Islet precursor cell (in vitro differentiated cells): ENCODE data around the gene AHI1.
"Not testable (repeated sequence)": the region's sequence is repeated elsewhere in the genome, so short reads cannot be mapped to it uniquely, and the experiment has no call there.

Experiments
- DNase-seq: peaks from one replicate; pipeline ENCODE4 v3.0.0-alpha.2; 2018

The AHI1 gene

DNA sequence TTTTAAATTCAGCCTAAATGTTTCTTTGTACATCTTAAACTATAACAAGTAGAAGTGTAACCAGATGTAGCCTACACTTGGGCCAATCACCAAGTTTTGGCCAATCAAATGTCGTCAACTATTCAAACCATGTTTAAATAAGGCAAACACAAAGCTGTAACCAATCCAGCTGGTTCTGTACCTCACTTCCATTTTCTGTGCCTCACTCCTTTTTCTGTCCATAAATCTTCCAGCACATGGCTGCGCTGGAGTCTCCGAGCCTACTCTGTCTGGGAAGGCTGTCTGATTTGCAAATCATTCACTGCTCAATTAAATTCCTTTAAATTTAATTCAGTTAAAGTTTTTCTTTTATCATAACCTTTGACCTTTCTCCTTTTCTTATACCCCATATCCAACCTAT is 7.7 kb upstream of the AHI1 start:
- no peak for DNase-seq

DNA sequence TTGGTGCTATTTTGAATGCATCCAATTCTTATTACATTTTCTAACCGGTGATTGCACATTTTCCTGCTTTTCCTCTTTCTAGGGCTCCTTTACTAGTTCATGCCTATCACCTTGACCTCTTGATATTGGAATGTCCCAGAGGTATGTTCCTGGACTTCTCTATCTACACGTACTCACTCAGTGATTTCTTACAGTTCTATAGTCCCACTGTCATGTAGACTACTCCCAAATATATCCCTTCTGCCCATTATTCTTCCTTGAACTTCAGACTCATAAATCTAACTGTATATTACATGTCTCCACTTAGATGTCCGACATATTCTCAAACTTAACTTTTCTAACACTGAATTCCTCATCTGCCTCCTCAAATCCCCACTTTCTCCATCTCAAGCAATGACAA is 7.2 kb upstream of the AHI1 start:
- no peak for DNase-seq

DNA sequence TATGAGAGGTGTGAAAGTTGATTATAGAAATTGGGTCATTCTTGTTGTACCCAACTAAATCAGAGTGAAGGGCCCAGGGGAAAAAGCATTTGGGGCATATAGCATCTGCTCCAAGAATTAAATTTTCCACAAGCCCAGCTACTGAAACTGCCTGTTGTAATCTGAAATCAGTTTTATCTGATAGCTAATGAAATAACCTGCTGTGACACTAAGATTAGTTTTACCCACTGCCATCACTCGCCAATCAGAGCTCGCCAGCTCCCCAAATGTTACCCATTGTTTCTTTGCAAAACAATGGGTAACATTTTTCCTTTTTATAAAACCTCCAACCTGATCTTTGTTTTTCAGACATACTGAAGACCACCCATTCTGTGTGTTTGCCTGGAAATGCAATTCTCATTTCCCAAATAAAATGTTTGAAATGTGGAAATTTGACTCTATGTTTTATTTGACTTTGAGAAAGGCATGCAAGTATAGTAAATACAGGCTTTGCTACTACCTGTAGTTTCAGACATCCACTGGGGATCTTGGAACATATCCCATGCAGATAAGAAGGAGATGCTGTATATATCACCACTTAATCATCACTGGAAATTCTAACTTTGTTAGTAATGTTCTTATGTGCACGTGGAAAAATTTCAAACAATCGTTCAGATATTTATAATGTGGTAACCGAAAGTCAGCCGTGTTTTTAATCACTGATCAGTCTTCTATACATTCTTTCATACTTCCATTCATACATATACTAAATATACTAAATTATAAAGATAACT is 6.3 kb upstream of the AHI1 start:
- DNase-seq = no peak

DNA sequence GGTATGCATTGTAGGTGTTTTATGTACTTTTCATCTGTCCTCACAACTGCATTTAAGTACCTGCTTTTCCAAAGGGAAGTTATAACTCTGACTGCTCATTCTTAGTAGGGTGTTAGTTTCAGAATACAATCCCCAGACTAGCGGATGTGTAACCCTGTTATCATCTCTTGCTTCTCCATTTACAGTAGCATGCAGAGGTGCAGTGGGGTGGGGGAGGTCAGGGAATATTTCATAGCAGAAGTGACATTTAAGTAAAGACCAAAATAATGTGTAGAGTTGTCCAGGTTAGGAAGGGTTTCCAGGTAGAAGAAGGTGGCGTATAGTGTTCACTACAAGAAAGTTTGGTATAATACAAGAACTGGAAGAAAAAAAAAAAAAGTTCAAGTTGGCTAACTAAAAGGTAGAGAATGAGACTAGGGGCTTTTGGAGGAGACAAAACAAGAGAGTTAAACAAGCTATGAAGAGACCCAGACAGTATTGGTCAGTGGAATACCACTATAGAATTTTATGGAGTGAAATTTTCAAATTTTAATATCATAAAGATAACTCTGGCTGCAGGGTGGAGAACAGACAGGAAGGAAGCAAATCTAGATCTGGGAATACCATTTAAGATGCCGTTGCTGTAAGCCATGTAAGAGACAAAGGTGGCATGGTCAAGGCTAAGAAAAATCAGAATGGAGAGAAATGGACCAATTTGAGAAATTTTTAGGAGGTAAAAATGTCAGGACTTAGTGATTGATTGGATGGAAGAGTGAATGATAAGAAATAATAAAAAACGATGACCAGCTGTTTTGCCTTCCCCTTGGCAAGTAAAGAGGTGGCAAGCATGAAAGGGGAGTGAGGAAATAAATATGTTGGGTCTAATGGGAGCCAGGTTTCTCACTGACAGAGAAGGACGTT is 2.2 kb upstream of the AHI1 start:
- DNase-seq = no peak

DNA sequence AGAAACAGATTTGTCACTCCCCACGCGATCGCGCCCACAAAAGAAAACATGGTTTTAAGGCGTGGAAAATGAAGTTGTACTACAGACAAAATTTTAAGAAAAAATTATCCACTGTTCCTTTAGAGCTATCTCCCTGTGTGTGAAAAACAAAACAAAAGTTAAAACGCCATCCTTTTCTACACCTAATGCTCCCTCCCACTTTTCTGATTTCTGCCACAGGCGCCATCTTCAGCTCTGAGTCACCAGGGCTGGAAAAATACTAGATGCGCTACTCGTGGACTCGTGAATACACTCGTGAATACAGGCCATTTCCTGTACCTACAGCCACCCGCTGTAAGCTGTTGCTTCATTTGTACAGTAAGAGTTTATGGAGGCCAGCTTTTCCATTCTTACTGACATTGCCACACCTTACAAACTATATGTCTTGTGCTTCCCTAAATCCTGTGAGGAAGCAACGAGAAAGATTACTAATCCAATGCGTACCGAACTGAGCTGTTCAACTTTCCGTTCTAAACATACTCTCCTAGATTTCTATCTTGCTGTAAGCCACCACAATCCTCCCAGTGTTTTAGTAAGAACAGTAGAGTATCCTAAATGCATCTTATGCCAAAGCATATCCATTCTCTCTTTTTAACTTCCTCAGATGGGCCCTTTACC is 773 bp upstream of the AHI1 start:
- DNase-seq = peak; percentile 78

DNA sequence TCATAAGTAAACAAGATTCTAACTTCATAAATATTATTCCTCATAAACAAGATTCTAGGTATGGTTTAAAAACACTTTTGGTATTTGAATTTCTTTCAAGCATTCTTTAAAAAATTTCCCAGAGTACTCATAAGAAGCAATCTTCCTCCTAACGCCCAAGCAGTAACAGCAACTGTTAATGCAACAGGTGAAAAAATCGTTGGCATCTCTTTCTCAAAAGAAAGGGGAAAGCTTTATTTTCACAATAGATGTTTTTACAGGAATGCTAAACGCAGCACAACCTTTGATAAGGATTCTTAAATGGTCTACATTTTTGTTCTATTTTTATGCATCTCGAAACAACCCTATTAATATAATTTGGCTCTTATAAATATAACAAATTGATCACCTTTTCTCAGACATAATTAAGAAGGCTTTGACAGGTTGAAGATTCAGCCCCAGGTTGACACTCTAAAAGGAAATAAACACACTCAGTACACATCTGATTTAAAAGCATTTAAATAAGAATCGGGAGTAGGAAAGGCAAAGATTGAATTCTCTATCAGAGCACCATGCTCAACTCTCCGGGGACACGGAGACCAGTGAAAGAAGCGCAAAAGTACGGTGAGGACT is 634 bp downstream of the AHI1 start:
- DNase-seq = no peak

DNA sequence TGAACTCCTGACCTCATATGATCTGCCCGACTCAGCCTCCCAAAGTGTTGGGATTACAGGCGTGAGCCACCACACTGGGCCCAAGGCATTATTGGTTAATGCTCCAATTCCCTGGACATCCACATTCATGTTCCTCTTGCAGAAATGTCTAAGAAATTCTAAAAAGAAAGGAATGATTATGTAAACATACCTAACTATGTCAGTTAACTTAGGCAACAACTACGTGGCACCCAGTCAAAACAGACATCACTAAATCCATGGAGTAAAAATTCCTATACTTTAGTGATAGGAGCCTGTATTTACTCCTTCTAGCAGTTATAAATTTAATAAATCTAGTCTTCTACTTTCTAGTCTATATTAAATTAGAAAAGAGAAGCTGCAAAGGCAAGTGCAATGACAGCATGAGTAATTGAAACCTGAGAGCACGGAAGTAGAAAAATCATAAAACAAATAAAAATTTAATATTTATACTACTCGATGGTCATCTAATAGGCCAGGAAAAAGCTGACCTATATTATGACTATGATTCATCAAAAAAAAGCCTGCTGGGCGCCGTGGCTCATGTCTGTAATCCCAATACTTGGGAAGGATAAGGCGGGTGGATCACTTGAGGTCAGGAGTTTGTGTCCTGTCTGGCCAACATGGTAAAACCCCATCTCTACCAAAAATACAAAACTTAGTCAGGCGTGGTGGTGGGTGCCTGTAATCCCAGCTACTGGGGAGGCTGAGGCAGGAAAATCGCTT is 4.2 kb downstream of the AHI1 start:
- no peak for DNase-seq

DNA sequence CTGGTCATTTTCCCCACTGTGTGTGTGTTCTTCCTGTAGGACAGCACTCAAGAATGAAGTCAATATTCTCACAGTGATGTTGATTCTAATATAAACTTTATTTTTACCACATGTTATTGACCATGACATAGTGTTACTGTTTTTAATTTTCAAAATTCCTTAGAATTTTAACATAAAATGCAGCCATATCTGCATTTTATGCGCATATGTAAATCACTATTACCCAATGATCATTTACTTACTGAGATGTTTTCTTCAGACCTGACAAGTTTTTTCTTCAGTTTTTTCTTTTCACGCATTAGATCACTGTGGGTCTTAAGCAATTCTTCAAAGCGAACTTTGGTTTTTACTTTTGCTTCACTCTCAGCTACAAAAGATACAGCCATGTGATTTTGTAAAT is 7.2 kb downstream of the AHI1 start:
- DNase-seq = no peak

DNA sequence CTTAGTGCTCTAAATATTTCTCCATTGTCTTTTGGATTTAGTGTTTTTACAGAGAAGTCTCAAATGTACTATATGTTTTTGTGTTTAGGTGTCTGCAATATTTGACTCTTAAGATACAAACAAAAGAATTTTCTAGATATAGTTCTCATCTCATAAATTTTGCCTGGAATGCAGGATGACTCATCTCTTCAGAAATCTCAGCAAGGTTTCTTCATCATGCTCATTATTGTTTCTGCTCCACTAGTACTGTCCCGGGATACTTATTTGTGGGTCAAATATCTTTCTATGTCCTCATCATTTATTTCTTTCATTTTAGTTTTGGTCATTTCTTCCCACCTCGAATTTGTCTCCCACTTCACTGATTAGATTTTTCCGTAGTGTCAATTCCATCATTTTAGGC is 9.5 kb downstream of the AHI1 start:
- DNase-seq = no peak

DNA sequence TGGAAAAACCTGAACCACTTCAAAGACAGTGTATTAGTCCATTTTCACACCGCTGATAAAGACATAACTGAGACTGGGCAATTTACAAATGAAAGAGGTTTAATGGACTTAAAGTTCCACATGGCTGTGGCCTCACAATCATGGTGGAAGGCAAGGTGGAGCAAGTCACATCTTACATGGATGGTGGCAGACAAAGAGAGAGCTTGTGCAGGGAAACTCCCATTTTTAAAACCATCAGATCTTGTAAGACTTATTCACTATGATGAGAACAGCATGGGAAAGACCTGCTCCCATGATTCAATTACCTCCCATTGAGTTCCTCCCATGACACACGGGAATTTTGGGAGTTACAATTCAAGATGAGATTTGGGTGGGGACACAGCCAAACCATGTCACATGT is 13.6 kb downstream of the AHI1 start:
- not testable (repeated sequence) for DNase-seq

DNA sequence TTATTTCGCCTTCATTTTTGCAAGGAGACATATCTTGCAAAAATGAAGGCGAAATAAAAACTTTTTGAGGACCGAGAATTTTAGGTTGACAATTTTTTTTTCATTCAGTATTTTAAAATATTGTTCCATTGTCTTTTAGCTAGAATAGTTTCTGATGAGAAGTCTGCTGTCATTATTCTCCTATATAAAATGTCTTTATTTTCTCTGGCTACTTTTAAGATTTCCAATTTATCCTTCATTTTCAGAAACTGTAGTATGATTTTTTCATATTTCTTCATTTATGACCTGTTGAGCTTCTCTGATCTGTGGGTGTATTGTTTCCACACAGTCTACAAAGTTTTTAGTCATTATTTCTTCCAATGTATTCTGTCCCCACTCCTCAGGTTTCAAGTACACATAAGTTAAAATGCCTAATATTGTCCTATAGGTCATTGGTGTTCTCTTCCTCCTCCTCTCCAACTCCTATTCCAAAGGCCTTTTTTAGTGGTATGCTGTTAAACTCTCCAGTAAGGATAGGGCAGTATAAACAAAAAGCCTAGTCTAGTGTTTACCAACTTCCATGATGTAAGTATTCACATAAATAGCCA is 15.7 kb downstream of the AHI1 start:
- DNase-seq = no peak

DNA sequence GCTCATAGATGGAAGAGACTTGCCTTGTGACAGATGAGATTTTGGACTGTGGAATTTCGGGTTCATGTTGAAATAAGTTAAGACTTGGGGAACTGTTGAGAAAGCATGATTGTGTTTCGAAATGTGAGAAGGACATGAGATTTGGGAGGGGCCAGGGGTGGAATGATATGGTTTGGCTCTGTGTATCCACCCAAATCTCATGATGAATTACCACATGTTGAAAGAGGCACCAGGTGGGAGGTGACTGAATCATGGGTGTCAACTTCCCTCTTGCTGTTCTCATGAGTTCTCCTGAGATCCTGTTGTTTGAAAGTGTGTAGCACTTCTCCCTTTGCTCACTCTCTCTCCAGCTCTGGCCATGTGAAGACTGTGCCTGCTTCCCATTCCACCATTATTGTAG is 17.9 kb downstream of the AHI1 start:
- DNase-seq = no peak

DNA sequence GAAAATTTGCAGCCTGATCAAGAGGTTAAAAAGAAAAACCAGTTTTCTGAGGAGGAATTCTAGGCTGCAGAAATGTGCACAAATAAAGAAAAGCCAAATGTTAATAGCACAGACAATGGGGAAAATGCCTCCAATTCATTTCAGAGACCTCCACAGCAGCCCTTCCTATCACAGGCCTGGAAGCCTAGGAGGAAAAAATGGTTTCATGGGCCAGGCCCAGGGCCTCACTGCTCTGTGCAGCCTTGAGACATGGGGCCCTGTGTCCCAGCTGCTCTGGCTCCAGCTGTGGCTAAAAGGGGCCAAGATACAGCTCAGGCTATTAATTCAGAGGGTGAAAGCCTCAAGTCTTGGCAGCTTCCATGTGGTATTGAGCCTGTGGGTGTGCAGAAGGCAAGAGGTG is 18.9 kb downstream of the AHI1 start:
- no peak for DNase-seq

DNA sequence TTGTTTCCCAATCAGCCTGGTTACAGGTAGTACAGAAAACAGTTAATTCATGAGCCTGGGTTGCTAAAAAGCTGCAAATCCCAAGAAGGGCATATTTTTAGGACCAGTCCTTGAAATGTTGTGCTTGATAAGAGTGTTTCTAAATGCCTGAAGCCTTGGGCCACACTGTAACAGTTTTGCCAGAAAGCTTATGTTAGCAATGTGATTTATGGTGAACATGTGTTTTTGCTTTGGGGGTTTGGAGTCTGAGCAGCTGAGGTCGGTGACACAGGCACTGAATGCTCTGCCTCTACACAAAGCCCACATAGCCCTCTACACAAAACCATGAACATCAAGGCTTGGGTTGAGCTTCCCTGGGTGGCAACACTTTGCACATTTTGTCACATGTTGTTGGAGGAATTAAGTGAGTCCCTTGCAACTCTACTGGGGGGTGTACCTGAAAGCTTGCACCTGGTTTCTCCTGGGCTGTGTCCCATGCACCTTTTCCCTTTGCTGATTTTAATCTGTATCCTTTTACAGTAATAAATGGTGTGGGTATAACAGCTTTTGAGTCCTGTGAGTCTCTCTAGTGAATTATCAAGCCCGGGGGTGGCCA is 22.2 kb downstream of the AHI1 start:
- DNase-seq = no peak

DNA sequence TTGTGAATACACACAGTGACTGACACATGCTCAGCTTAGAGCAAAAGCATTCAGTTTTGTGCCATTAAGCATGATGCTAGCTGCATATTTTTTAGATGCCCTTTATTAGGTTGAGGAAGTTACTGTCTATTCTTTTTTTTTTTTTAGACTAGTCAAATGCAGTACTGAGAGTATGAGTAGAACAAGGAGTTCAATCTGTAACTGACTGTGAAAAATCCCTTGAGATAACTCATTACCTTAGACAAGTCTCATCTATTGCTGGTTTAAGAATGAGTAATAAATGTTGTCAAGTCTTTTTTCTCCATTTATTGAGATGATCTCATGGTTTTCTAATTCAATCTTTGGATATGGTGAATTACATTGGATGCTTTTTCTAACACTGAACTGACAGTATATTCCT is 23.2 kb downstream of the AHI1 start:
- no peak for DNase-seq

DNA sequence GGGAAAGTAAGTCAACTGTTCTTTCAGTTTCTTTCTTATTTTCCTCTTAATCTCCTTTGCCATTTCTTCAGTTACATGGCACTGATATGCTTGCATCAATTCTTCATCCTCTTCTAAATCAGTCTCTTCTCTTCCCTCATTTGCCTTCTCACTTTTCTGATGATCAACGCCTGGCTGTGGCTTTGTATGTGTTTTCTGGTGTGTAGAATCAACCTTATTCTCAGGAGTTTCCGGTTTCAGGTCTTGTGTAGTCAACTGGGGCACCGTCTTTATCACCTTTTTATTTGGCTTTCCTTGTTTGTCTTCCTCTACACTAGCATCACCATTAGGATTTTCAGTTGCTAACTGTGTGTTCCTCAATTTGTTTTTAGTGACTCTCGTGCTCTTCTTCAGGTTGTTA is 31.6 kb downstream of the AHI1 start:
- DNase-seq = no peak

DNA sequence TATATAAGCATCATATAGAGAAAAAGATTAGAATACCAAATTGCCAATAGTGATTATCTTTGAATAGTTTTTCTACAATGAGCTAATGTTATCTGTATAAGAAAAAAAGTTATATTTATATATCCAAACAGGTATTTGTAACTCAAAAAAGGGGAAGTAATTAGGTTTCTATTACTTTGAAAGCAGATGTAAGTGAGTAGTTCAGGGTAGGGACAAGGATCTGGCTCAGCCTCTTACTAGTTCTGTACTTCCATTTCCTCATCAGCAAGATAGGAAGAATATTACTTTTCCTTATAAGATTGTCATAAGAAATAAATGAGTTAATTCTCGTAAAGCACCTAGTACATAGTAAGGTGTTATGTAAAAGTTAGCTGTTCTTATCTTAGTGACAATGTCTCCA is 32.2 kb downstream of the AHI1 start:
- no peak for DNase-seq

DNA sequence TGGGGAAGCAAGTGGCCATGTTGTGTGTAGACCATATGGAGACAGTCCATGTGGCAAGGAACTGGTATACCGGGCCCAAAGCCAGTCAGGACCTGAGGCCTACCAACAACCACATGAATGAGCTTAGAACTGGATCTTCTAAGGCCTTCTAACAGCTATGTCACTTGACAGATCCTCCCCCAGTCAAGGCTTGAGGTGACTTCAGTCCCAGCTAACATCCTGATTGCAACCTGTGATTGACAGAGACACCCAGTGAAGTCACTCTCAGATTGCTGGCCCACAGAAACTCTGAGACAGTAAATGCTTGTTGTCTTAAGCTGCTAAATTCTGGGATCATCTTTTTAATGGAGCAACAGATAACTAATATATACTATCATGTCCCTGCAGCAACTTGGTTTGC is 32.9 kb downstream of the AHI1 start:
- no peak for DNase-seq

DNA sequence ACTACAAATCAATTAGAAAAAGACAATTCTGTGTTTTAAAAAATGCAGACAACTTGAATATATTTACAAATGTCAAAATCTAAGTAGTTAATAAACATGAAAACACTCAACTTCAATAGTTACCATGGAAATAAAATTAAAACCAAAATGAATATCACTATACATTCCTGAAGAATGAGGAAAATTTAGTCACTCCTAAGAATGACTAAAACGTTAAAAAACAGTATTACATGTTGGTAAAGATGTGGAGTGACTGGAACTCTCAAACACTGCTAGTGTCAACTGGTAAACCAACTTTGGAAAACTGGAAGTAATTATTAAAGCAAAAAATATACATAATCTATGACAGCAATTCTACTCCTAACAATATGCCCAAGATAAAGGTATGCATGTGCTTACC is 36.3 kb downstream of the AHI1 start:
- DNase-seq = no peak

DNA sequence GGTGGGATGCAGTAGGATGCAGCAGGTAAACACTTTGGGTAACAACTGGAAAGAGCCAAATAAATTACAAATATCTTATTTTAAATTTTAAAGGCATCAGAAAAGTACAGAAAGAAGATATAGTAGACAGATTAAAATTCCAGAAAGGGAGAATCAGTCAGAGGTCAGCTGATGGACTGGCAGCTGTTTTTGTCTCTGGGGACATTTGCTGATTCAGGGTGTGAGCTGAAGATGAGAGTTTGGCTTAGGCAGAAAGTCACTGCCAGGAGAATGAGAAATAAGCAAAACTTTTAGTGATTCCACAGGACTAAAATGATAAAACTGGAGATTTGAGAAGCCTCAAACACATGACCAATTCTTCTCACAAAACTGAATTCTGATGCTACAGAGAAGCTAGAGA is 39.5 kb downstream of the AHI1 start:
- DNase-seq = no peak

DNA sequence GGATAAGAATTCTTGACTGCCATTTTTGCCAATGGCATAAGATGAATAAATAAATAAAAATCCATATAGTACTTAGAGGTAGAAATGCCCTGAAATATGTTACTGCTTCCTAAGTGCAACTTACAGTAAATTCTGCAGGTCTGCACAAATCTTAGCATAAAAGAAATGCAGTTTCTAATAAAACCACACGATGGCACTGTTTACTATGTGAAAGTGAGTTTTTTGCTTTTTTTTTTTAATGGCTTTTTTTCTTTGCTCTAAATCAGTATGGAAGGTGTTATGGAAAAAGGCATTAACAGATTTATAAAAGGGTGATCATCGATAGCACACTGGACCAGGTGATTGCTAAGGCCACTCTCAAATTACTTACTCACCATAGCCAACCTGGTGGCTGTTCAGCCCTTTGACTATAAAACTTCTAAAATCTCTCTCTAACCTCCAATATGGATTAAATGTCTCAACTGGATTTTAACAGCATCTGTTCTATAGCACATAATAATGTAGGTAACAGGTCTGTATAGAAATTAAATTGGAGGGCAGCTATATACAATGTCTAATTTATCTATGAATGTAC is 45.8 kb downstream of the AHI1 start:
- DNase-seq = no peak

DNA sequence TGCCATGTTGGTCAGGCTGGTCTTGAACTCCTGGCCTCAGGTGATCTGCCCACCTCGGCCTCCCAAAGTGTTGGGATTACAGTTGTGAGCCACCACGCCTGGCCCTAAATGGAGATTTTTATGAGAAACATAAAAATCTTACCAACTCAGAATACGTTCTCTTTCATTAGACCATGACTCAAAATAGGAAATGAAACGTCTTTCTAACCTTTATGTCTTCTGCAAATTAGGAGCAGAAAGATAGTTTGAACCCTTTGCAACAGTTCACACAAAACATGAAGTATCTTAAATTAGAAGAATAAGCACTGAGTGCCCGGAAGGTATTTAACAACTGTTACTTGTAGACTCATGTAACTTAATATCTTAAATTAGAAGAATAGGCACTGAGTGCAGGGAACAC is 48.3 kb downstream of the AHI1 start:
- no peak for DNase-seq
